ENCODE data around the gene UBE3D.
"Not testable (repeated sequence)": the region's sequence is repeated elsewhere in the genome, so short reads cannot be mapped to it uniquely, and the experiment has no call there.

The UBE3D gene

GRCh38 chr6:82909551-82909950 is 156.1 kb downstream of the UBE3D start:
- DNase-seq: no peak

- no peak for DNase-seq
These were observed 157.0 kb downstream of the UBE3D start for GRCh38 chr6:82908661-82909060.

- DNase-seq: no peak
These were observed 158.7 kb downstream of the UBE3D start for GRCh38 chr6:82906951-82907350.

GRCh38 chr6:82906489-82906888 is 159.2 kb downstream of the UBE3D start:
- DNase-seq: no peak

GRCh38 chr6:82904860-82905259 is 160.8 kb downstream of the UBE3D start:
- DNase-seq: no peak

- DNase-seq: no peak
These were observed 161.4 kb downstream of the UBE3D start for GRCh38 chr6:82904257-82904656.

GRCh38 chr6:82902290-82902689 is 163.4 kb downstream of the UBE3D start:
- DNase-seq: no peak

GRCh38 chr6:82894653-82895259 is 170.9 kb downstream of the UBE3D start:
- no peak for DNase-seq

GRCh38 chr6:82893889-82894652 is 171.6 kb downstream of the UBE3D start:
- DNase-seq: no peak

GRCh38 chr6:82891503-82891902 is 174.1 kb downstream of the UBE3D start:
- not testable (repeated sequence) for DNase-seq

GRCh38 chr6:82891076-82891475 is 174.6 kb downstream of the UBE3D start:
- DNase-seq: no peak

GRCh38 chr6:82890240-82890639 is 175.4 kb downstream of the UBE3D start:
- DNase-seq: no peak

GRCh38 chr6:82889143-82889542 is 176.5 kb downstream of the UBE3D start:
- no peak for DNase-seq

GRCh38 chr6:82882363-82883023 is 183.1 kb downstream of the UBE3D start:
- DNase-seq: no peak

GRCh38 chr6:82881519-82881918 is 184.1 kb downstream of the UBE3D start:
- DNase-seq: no peak

- no peak for DNase-seq
These were observed 186.8 kb downstream of the UBE3D start for GRCh38 chr6:82878812-82879211.

- DNase-seq: peak; percentile 42
These were observed 188.1 kb downstream of the UBE3D start for GRCh38 chr6:82877213-82878195.

- no peak for DNase-seq
These were observed 190.0 kb downstream of the UBE3D start for GRCh38 chr6:82875573-82876185.

- DNase-seq: no peak
These were observed 190.8 kb downstream of the UBE3D start for GRCh38 chr6:82874867-82875266.

- DNase-seq: no peak
These were observed 193.5 kb downstream of the UBE3D start for GRCh38 chr6:82872185-82872584.

GRCh38 chr6:82870582-82871172 is 195.0 kb downstream of the UBE3D start:
- no peak for DNase-seq

GRCh38 chr6:82869493-82869892 is 196.1 kb downstream of the UBE3D start:
- DNase-seq: no peak

Measured in DMS79 (cell line).